OCI-LY3 (cell line): Measurements from ENCODE around the gene SMG5.

Experiments
- CTCF ChIP-seq: fragments of 200-600, 300-600 bp; sonication (generic); IDR thresholded peaks from 2 replicates; pipeline ENCODE4 v1.5.1; 2014; ENCODE audit warnings: antibody characterized with exemption, low read length, low read depth
- EZH2phosphoT487 ChIP-seq: fragments of 200-600 bp; shearing (Covaris generic); IDR thresholded peaks from 2 replicates; pipeline ENCODE4 v1.6.1; 2018; ENCODE audit warnings: antibody characterized with exemption, mixed run types, low read depth

DNA sequence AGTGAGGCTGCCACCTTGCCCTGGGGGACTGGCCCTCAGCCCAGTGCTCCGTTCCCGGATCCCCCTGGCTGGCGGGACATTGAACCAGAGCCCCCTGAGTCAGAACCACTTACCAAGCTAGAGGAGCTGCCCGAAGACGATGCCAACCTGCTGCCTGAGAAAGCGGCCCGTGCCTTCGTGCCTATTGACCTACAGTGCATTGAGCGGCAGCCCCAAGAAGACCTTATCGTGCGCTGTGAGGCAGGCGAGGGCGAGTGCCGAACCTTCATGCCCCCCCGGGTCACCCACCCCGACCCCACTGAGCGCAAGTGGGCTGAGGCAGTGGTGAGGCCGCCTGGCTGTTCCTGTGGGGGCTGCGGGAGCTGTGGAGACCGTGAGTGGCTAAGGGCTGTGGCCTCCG lies 2.8 kb upstream of the SMG5 start:
- TF ChIP-seq CTCF, result no peak
- no peak for TF ChIP-seq EZH2phosphoT487
